ENCODE measurements around the gene RSAD1.

GRCh38 chr17:50466371-50467113, 12.1 kb upstream of the RSAD1 start:
- TF ChIP-seq POLR2A (IDR thresholded peaks at IDR 0.05) = no peak
- no peak for TF ChIP-seq CTCF (IDR thresholded peaks at IDR 0.05)
- TF ChIP-seq POLR2AphosphoS5 (IDR thresholded peaks at IDR 0.05) = no peak
- no peak for TF ChIP-seq EP300 (IDR thresholded peaks at IDR 0.05)

Measured in suprapubic skin (tissue), 4 donors.